ENCODE results near the gene AGR2.

DNA sequence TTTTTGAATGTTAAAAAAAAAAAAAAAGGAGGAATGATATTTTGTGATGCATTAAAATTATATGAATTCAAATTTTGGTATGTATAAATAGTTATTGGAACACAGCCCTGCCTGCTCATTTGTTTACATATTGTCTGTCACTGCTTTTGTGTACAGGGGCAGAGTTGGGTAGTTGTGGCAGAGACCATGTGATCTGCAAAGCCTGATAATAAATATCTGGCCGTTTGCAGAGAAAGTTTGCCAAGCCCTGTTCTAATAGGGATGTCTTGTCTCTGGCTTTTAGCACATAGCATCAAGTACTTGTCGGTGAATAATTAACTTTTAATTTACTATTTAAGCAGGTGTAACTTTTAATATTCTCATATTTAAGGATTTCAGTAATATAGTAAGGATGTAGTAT is 31.5 kb downstream of the AGR2 start:
- TF ChIP-seq RFX5 (IDR thresholded peaks at IDR 0.05; ENCODE audit: low read depth, low read length) = no peak
- TF ChIP-seq, protein P1, sequence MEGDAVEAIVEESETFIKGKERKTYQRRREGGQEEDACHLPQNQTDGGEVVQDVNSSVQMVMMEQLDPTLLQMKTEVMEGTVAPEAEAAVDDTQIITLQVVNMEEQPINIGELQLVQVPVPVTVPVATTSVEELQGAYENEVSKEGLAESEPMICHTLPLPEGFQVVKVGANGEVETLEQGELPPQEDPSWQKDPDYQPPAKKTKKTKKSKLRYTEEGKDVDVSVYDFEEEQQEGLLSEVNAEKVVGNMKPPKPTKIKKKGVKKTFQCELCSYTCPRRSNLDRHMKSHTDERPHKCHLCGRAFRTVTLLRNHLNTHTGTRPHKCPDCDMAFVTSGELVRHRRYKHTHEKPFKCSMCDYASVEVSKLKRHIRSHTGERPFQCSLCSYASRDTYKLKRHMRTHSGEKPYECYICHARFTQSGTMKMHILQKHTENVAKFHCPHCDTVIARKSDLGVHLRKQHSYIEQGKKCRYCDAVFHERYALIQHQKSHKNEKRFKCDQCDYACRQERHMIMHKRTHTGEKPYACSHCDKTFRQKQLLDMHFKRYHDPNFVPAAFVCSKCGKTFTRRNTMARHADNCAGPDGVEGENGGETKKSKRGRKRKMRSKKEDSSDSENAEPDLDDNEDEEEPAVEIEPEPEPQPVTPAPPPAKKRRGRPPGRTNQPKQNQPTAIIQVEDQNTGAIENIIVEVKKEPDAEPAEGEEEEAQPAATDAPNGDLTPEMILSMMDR (conservative IDR thresholded peaks at IDR 0.05; ENCODE audit: low read depth, low read length) = no peak
